GM23338 (cell line): Measurements from ENCODE around the gene SYCP2.

Source experiments
- CTCF ChIP-seq, 2 experiments: fragments of 200-600 bp in 1 of 2; sonication (generic) in 1 of 2; conservative IDR thresholded peaks; 2 replicates each; pipeline versions ENCODE4 v1.5.1 to v1.6.1; 2016 to 2017; ENCODE audit warnings: antibody characterized with exemption in 2 of 2, low read depth in 2 of 2, mild to moderate bottlenecking in 2 of 2, moderate library complexity in 1 of 2
- REST ChIP-seq: IDR thresholded peaks from one replicate; pipeline ENCODE4 v1.6.1; 2018; ENCODE audit warnings: antibody characterized with exemption; ENCODE audit not compliant: unreplicated experiment

DNA sequence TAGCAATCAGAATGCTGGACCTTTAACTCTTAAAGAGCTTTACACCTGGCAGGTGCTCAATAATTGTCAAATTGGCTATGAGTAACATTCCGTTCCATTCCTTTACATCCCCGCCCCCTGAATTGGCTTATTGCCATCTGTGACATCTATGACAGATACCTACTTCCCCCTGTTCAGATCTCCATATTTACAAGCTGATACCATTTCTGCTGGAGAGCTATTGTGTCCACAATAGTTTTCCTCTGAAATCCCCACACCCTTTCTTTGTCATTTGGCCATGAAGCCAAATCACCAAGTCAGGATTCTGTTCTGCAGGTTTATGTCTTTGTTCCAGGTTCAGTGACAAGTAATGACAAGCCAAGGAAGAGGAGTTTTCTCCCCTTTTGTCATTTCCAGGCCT, 28.0 kb upstream of the SYCP2 start:
- TF ChIP-seq REST (no peak), CTCF (conservative IDR thresholded peaks at IDR 0.05; ENCODE audit: low read depth in 2 of 2) (no peak)
